H4 (cell line): ENCODE measurements around the gene RNF121. TPM values are rescaled to one million over a fixed set of nuclear protein-coding genes. Genes with fewer than 3 reads are reported as not detected.

ENCODE experiments used
- DNase-seq: peaks from one replicate; pipeline ENCODE4 v3.0.0-alpha.2; 2015; ENCODE audit warnings: low spot score
- total RNA-seq: library from RNA; depleted of rRNA; stranded (reverse); fragments of >200 nt; shearing (Covaris generic); gene quantifications from 2 replicates; pipeline ENCODE4 v1.2.3, GENCODE V29; 2014; rRNA removed

Gene RNF121
- total RNA-seq, 1 experiment from 2014 or later: 25.8 TPM

DNA sequence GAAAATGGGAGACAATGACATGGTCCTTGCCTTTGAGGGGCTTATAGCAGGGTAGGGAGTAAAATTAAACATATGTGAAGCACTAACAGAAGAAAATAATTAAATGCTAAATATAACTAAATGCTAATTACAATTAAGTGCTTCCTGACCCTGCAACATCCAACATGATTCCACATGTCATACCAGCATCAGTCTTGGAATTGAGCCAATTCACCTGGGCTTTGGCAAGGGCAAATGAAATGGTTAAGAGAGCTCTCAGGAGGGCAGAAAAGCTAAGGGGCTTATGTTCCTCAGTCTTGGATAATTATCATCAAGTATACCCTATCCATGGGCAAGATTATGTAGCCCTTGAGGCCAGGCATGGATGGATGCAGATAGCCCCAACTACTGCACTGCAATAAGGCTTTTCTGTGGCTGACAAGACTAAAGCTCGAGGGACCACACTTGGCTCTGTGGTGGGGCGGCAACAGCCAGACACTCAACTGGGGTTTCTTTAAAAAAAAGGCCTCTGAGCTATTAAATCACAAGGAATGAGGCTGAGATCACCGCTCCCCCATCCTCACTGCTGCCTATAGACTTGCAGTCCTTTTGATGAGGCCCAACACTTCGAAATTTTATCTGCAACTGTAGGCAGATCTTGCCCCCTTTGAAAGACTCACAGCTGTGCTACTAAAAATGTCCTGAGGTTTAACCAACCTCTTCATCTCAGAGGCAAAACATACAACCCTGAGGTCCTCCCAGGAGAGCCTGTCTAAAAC lies 108.9 kb downstream of the RNF121 start:
- no peak for DNase-seq

DNA sequence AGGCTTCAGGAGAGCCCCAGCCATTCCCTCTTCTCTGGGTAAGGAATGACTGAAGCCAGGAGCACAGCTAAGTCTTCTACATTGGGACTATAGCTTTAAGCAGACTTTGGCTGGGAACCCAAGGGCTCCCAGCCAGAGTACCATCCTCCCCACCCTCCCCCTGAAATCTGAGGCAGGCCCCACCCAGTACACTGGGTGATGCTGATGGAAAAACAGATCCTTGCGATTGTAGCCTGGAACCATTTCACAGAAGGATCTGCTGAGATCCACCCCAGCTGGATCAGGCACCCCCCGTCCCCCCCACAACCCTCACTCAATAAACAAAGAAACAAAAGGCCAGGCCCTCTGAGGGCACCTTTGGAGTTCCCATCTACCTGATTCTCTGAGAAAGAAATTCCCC lies 109.6 kb downstream of the RNF121 start:
- no peak for DNase-seq

- DNase-seq: no peak
Observed at GRCh38 chr11:72039031-72039855, 110.4 kb downstream of the RNF121 start.

DNA sequence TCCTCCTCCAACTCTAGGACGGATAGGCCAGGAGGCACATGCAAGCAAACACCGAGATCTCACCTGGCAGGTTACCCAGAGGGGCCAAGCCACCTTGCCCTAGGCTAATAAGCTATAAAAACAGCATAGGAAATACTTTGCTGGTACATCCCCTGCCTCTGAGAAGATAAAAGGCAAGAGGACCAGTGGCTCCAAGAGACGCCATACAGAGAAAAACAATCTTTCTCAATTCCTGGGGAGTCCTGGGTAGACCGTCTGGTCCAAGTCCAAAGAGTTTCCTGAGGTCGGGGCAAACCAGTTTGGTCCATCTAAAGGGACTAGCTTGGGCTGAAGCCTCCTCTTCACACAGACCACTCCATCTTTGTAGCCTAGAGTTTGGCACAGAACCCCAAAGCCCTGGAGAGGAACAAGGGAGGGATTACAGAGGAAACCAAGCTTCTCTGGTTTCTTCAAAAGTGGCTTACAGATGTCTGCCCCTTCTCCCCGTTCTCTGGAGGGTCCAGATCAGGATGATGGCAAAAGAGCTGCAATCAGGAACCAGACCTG lies 111.1 kb downstream of the RNF121 start:
- no peak for DNase-seq

GRCh38 chr11:72040491-72041363 lies 111.9 kb downstream of the RNF121 start:
- peak; percentile 94 for DNase-seq

GRCh38 chr11:72041364-72042063 lies 112.7 kb downstream of the RNF121 start:
- peak; percentile 72 for DNase-seq

DNA sequence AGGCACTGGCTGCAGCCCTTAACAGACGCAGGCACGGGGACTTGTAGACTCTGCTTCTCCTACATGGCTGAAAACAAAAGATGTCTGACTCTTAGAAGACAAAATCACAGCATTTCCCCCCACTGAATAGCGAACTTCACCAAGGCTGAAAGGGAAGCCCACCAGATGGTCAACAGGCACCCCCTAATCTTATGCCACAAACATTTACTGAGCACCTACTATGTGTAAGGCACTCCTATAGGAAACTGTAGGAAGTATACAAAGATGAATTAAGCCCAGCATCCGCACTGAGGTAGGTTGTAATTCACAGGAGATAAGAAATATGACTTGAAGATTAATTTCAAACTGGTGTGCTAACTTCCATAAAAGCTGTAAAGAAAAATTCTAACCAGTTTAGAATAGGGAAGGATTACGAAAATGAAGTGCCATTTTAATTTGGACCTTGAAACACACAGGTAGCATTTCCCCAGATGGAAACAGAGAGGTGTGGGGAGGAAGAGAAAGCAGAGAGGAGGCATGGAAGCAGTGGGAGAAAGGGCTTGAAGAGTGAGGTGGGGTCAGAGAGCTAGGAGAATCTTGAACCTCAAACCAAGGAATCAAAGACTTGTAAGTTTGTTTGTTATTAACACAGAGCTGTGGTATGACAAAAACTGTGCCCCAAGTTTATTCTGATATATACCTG lies 113.4 kb downstream of the RNF121 start:
- DNase-seq: no peak

GRCh38 chr11:72045849-72046248 lies 117.0 kb downstream of the RNF121 start:
- no peak for DNase-seq

Other genes starting within 250 kb of the RNF121 start
- not detected in 2 replicates for gene DEFB108B, start 95.8 kb upstream of the RNF121 start, total RNA-seq
- not detected in 2 replicates for gene DEFB131B, start 50.6 kb upstream of the RNF121 start, total RNA-seq
- 1.4 and 2.6 TPM in 2 replicates for gene XNDC1N, start 452 bp upstream of the RNF121 start, total RNA-seq
- gene IL18BP, start 69.9 kb downstream of the RNF121 start, total RNA-seq: 0.60 and 1.2 TPM in 2 replicates
- gene NUMA1, start 151.5 kb downstream of the RNF121 start, total RNA-seq: 67.5 and 71.5 TPM in 2 replicates
- gene LRRC51, start 151.8 kb downstream of the RNF121 start, total RNA-seq: 3.9 and 9.3 TPM in 2 replicates
- gene LAMTOR1, start 174.3 kb downstream of the RNF121 start, total RNA-seq: 94.0 and 110 TPM in 2 replicates
- gene TOMT, start 176.9 kb downstream of the RNF121 start, total RNA-seq: not detected in 2 replicates
- gene ANAPC15, start 183.6 kb downstream of the RNF121 start, total RNA-seq: 70.4 and 74.9 TPM in 2 replicates
- not detected in 2 replicates for gene FOLR3, start 206.7 kb downstream of the RNF121 start, total RNA-seq